Cardiac muscle cell (in vitro differentiated cells and primary cell): Measurements from ENCODE around the gene IZUMO4. TPM values are rescaled to one million over a fixed set of nuclear protein-coding genes. Genes with fewer than 3 reads are reported as not detected.

Experiments
- DNase-seq, 2 donors: peaks; one replicate each; pipeline versions ENCODE4 v3.0.0 to v3.0.0-alpha.2; 2010 to 2017; ENCODE audit warnings: low read depth in 1 of 2, low spot score in 1 of 2
- H3K27ac ChIP-seq: fragments of 200-600 bp; sonication (generic); 2 replicates; pipeline ENCODE4 v1.5.1; 2016
- H3K27me3 ChIP-seq: fragments of 200-600 bp; sonication (generic); 2 replicates; pipeline ENCODE4 v1.6.0; 2016; ENCODE audit warnings: control low read depth
- H3K36me3 ChIP-seq: fragments of 200-600 bp; sonication (generic); 2 replicates; pipeline ENCODE4 v1.5.1; 2016; ENCODE audit warnings: control low read depth
- H3K4me1 ChIP-seq: fragments of 200-600 bp; sonication (generic); 2 replicates; pipeline ENCODE4 v1.8.1; 2017; ENCODE audit warnings: low read depth, mild to moderate bottlenecking, mixed run types
- H3K4me3 ChIP-seq: fragments of 200-600 bp; sonication (generic); 2 replicates; pipeline ENCODE4 v1.5.1; 2016; ENCODE audit warnings: mild to moderate bottlenecking
- H3K9me3 ChIP-seq: fragments of 200-600 bp; sonication (generic); 2 replicates; pipeline ENCODE4 v1.5.1; 2017; ENCODE audit warnings: low read depth, mild to moderate bottlenecking, control low read depth
- polyA plus RNA-seq: library from polyadenylated mRNA; unstranded; fragments of >200 nt; fragmentation: Nextera tagmentation; extraction: Ambion mirVana; gene quantifications from 2 replicates; pipeline ENCODE4 v1.2.1, GENCODE V29; 2016
- total RNA-seq: library from RNA; depleted of rRNA; stranded (reverse); fragments of >200 nt; gene quantifications from 2 replicates; pipeline ENCODE4 v1.2.3, GENCODE V29; 2016
- TF ChIP-seq, protein P1 (sequence below): IDR thresholded peaks from 2 replicates; pipeline ENCODE4 v1.5.1; 2012; ENCODE audit warnings: low read depth, mild to moderate bottlenecking, low read length

The IZUMO4 gene
- total and polyA plus RNA-seq, 2 experiments from 2014 or later: 2.6 to 10.5 TPM

DNA sequence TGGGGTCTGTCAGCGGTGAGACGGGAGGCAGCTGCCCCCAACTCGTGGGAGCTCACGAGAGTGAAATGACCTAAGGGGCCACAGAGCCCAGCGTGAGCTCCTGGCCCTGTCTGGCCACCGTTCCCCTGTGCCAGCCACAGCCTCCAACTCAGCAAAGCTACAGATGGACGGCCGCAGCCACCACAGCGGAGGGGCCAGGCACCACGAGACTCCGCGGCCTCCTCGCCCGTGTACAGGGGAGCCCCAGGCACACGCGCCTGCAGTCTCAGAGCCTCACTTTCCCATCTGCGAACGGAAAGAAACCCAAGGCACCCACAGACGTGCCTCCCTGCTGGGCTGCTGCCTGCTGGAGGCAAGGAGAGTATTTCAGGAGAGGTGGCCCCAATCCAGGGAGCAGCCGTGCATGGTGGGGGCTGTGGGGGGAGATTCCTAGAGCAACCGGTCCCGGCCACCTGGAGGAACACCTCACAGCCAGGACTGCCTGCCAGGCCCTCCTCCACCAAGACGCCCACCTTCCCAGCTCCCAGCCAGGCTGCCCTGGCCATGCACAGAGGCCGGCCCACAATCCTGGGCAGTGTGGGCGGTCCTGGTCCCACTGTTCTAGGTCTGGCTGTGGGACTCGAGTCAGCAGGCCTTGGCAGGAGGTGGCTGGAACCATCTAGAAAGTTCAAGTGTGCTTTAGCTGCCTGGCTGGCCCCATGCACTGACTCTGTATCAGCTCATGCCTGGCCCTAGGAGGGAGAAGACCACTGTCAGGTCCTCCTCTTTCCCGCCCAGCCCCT, 47.6 kb upstream of the IZUMO4 start:
- H3K4me3 ChIP-seq: peak overlapping the region; percentile 89
- TF ChIP-seq, protein P1, sequence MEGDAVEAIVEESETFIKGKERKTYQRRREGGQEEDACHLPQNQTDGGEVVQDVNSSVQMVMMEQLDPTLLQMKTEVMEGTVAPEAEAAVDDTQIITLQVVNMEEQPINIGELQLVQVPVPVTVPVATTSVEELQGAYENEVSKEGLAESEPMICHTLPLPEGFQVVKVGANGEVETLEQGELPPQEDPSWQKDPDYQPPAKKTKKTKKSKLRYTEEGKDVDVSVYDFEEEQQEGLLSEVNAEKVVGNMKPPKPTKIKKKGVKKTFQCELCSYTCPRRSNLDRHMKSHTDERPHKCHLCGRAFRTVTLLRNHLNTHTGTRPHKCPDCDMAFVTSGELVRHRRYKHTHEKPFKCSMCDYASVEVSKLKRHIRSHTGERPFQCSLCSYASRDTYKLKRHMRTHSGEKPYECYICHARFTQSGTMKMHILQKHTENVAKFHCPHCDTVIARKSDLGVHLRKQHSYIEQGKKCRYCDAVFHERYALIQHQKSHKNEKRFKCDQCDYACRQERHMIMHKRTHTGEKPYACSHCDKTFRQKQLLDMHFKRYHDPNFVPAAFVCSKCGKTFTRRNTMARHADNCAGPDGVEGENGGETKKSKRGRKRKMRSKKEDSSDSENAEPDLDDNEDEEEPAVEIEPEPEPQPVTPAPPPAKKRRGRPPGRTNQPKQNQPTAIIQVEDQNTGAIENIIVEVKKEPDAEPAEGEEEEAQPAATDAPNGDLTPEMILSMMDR: no peak
- DNase-seq: no peak
- no peaks in the 10 kb centered on the region for H3K27me3 ChIP-seq
- peaks cover 11% of the 10 kb centered on the region for H3K4me1 ChIP-seq
- peak overlapping the region; percentile 46 for H3K27ac ChIP-seq
- H3K9me3 ChIP-seq: no peaks in the 10 kb centered on the region
- H3K36me3 ChIP-seq: no peaks in the 10 kb centered on the region

DNA sequence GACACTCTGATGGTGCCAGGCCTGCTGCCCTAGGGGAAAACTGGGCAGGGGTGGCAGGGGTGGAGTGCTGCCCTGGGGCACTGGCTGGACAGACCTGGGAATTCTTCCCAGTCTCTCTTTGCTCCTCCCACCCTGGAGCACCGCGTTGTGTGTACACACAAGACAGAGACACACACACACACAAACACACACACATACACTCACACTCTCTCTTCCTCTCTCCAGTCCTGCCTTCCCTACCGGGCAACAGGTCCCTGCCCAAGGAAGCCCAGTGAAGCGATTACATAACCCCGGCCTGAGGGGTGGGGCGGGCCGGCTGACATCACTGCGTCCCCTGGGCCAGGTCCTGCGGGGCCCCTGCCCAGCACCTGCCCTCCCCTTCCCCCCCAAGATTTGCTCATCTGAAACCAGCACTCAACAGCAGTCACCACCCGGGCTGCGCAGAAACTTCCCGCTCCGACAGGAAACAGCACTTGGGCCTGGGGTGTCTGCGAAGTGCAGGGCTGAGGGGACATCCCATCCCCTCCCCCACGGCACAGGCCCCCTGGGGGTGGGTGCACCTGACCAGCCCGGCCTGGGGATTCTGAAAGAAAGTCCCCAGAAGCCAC, 46.9 kb upstream of the IZUMO4 start:
- H3K36me3 ChIP-seq: no peaks in the 10 kb centered on the region
- peak overlapping the region; percentile 89 for H3K4me3 ChIP-seq
- TF ChIP-seq, protein P1: no peak
- H3K4me1 ChIP-seq: peaks cover 11% of the 10 kb centered on the region
- no peaks in the 10 kb centered on the region for H3K27me3 ChIP-seq
- no peaks in the 10 kb centered on the region for H3K9me3 ChIP-seq
- peak overlapping the region; percentile 46 for H3K27ac ChIP-seq
- peak; percentile 54 to 70 for DNase-seq

DNA sequence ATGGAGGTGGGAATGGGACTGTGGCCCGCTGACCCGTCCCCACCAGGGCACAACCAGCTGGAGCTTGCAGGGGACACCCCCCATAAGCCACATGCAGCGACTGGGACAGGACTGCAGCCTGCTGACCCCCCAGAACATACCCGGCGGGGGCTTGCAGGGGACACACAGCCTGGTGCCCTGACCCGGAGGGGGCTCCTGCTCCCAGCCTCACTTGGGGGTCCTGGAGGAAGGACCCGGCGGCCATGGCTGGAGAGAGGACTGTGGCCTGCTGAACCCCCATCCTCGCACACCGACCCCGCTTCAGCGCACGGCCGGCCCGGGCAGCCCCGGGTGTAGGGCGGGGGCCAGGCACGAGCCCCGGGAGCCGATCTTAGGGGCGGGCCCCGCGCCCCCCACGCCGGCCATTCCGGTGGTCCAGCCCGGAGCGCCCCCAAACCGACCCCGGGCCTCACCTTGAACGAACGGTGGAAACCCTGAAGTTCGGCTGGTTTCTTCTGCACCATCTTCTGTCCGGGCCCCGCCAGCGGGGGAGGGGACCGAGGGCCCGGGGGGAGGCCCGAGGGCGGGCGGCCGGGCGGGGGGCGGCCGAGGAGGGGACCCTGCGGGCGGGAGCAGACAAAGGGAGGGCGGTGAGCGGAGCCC, 46.2 kb upstream of the IZUMO4 start:
- Histone ChIP-seq H3K36me3 (no peaks in the 10 kb centered on the region), H3K27ac (peak overlapping the region; percentile 21), H3K9me3 (no peaks in the 10 kb centered on the region), H3K4me3 (peak overlapping the region; percentile 89), H3K27me3 (no peaks in the 10 kb centered on the region), H3K4me1 (peaks cover 11% of the 10 kb centered on the region)
- no peak for DNase-seq
- TF ChIP-seq, protein P1: no peak

DNA sequence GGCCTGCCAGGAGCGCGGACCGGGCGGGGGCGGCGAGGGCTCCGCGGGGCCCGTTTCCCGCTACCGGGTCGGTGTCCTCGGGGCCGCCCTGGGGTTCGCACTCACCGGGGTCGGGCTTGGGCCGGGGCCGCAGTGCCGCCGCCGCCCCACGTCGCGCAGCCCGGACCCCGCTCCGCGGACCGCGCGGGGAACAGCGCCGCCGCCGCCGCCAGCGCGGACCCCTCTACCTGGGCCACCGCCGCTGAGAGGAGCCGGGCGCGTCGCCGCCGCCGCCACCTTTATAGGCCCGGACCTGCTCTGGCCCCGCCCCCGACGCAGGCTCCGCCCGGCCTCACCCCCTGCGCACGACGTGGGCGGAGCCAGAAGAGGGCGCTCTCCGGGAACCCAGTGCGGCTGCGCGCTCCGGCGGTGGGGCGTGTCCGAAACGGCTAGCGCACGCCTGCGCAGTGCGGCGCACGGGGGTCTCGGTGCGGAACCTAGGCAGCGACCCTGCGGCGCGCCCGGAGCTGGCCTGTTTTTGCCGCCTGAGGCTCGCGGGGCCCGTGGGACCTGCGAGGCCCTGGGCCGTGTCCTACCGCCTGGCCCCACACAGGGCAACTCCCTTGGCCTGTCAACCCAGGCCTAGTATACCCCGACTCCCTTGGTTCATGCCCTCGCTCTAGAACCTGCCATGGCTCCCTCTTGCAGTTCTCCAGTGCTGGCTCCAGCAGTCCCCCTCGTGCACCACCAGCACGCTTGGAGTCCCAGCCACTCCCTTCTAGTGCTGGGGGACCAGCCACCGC, 45.5 kb upstream of the IZUMO4 start, which contains the start of gene MKNK2:
Gene MKNK2 (minus strand): TSS at position 254 of the 782 bp plus-strand sequence. CDS start 393 bp downstream, outside the sequence.
- H3K27me3 ChIP-seq: no peaks in the 10 kb centered on the region
- peak within 1 kb of the TSS; percentile 46 for H3K27ac ChIP-seq
- TF ChIP-seq, protein P1: peak; percentile 49
- H3K4me3 ChIP-seq: peak within 1 kb of the TSS; percentile 89
- H3K9me3 ChIP-seq: no peaks in the 10 kb centered on the region
- peaks cover 15% of the 10 kb centered on the region for H3K4me1 ChIP-seq
- no peaks in the 10 kb centered on the region for H3K36me3 ChIP-seq
- DNase-seq: peak; percentile 92 to 96
